ENCODE results near the gene BMI1.

GRCh38 chr10:22329150-22329549 is 8.3 kb downstream of the BMI1 start:
- TF ChIP-seq CTCF (IDR thresholded peaks at IDR 0.05; ENCODE audit: borderline replicate concordance, extremely low read depth, low read length, poor library complexity, severe bottlenecking) (no peak), EZH2 (IDR thresholded peaks at IDR 0.05; ENCODE audit: borderline replicate concordance, low read depth, low read length, severe bottlenecking) (no peak)

Data from DND-41 (cell line).